Astrocyte (in vitro differentiated cells and primary cell): ENCODE measurements around the gene NENF.

Experiments
- CTCF ChIP-seq: IDR thresholded peaks from 2 replicates; pipeline ENCODE4 v1.5.1; 2011; ENCODE audit warnings: low read depth, mild to moderate bottlenecking, inconsistent platforms, low read length, moderate library complexity; ENCODE audit not compliant: insufficient read depth
- EZH2 ChIP-seq: IDR thresholded peaks from 2 replicates; pipeline ENCODE4 v1.6.1; 2012; ENCODE audit warnings: mild to moderate bottlenecking, low read length, inconsistent platforms; ENCODE audit not compliant: insufficient read depth

- TF ChIP-seq CTCF, result no peak
- TF ChIP-seq EZH2, result no peak
Observed at GRCh38 chr1:212452323-212453155, 19.8 kb downstream of the NENF start.
